Glutamatergic neuron (in vitro differentiated cells): ENCODE measurements around the gene SLC15A2. TPM values are rescaled to one million over a fixed set of nuclear protein-coding genes. Genes with fewer than 3 reads are reported as not detected.

Experiments used
- DNase-seq: peaks from one replicate; pipeline ENCODE4 v3.0.0; 2022
- H3K27ac Mint-ChIP-seq: one replicate; pipeline ENCODE4 v1.8.0; 2020; ENCODE audit warnings: mild to moderate bottlenecking, mixed read lengths, inconsistent platforms; ENCODE audit not compliant: unreplicated experiment
- H3K27me3 Mint-ChIP-seq: one replicate; pipeline ENCODE4 v1.8.0; 2020; ENCODE audit warnings: mild to moderate bottlenecking, moderate library complexity, mixed read lengths, inconsistent platforms; ENCODE audit not compliant: unreplicated experiment
- H3K36me3 Mint-ChIP-seq: one replicate; pipeline ENCODE4 v1.8.0; 2020; ENCODE audit warnings: mild to moderate bottlenecking, mixed read lengths, inconsistent platforms; ENCODE audit not compliant: unreplicated experiment
- H3K4me1 Mint-ChIP-seq: one replicate; pipeline ENCODE4 v1.8.0; 2020; ENCODE audit warnings: mild to moderate bottlenecking, low read depth, mixed read lengths, inconsistent platforms; ENCODE audit not compliant: unreplicated experiment
- H3K4me3 Mint-ChIP-seq: one replicate; pipeline ENCODE4 v1.8.0; 2020; ENCODE audit warnings: mild to moderate bottlenecking, mixed read lengths, inconsistent platforms; ENCODE audit not compliant: unreplicated experiment
- H3K9me3 Mint-ChIP-seq: one replicate; pipeline ENCODE4 v1.8.0; 2020; ENCODE audit warnings: mild to moderate bottlenecking, moderate library complexity, mixed read lengths, inconsistent platforms; ENCODE audit not compliant: unreplicated experiment
- total RNA-seq: library from RNA; stranded (reverse); fragmentation: NEBNext Ultra II Directional; extraction: Animal tissue kit (Norgen Biotek cat#: 25700); gene quantifications from one replicate; pipeline ENCODE4 v1.2.1, GENCODE V29; 2021; ENCODE audit not compliant: unreplicated experiment
- TF ChIP-seq, protein P1 (sequence below): fragments of 200-600 bp; sonication (generic); IDR thresholded peaks from one replicate; pipeline ENCODE4 v1.5.0; 2021; ENCODE audit not compliant: partially characterized antibody, unreplicated experiment

Gene SLC15A2
- total RNA-seq, 1 donor from 2014 or later: 0.64 TPM

DNA sequence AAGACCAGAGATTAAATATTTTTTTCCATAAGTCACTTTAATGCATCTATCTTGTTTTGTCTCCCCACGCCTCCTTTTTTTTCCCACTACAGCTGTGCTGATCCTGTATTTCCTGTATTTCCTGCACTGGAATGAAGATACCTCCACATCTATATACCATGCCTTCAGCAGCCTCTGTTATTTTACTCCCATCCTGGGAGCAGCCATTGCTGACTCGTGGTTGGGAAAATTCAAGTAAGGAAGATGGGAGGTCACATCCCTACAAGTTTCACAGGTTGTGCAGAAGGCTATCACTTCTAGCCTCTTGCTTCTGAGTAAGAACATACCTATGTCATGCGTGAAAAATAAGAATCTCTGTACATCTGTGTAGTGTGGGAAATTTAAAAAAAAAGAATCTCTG is 3.1 kb downstream of the SLC15A2 start:
- DNase-seq: no peak
- Mint-ChIP-seq H3K36me3 (no peaks in the 10 kb centered on the region), H3K4me1 (no peaks in the 10 kb centered on the region), H3K27me3 (no peaks in the 10 kb centered on the region), H3K27ac (no peak overlapping the region), H3K4me3 (no peak overlapping the region), H3K9me3 (no peaks in the 10 kb centered on the region)
- TF ChIP-seq, protein P1, sequence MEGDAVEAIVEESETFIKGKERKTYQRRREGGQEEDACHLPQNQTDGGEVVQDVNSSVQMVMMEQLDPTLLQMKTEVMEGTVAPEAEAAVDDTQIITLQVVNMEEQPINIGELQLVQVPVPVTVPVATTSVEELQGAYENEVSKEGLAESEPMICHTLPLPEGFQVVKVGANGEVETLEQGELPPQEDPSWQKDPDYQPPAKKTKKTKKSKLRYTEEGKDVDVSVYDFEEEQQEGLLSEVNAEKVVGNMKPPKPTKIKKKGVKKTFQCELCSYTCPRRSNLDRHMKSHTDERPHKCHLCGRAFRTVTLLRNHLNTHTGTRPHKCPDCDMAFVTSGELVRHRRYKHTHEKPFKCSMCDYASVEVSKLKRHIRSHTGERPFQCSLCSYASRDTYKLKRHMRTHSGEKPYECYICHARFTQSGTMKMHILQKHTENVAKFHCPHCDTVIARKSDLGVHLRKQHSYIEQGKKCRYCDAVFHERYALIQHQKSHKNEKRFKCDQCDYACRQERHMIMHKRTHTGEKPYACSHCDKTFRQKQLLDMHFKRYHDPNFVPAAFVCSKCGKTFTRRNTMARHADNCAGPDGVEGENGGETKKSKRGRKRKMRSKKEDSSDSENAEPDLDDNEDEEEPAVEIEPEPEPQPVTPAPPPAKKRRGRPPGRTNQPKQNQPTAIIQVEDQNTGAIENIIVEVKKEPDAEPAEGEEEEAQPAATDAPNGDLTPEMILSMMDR: no peak

DNA sequence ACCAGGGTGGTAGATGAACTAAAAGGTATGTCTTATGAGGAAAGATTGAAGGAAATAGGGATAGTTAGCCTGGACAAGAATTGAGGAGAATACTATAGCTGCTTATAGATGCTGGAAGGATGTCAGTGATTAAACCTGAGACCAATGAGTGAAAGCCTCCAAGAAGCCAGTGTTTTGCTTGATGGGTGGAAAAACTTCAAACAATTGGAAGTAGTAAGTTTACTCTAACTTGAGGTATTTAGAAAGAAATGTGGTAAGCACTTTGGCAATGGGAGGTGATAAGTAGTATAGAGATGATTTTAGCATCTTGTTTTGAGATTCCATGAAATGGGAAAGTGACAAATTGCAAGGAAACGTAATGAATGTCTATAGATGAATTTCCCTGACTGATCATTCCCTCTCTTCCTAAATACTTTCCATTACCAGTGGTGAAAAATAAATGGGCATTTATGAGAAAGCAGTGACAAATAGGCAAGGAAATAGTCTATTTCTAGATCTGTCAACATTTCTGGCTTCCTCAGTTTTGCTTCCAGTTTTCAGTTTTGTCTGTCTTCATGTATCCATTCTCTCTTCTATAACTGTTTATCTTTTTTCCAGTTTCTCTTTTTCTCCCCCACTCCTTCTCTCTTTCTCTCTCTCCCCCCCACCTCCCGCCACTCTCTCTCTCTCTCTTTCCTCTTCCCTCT is 19.2 kb downstream of the SLC15A2 start:
- DNase-seq: no peak
- H3K27me3 Mint-ChIP-seq: no peaks in the 10 kb centered on the region
- no peak overlapping the region for H3K27ac Mint-ChIP-seq
- H3K4me1 Mint-ChIP-seq: no peaks in the 10 kb centered on the region
- no peak overlapping the region for H3K4me3 Mint-ChIP-seq
- TF ChIP-seq, protein P1: no peak
- H3K36me3 Mint-ChIP-seq: no peaks in the 10 kb centered on the region
- no peaks in the 10 kb centered on the region for H3K9me3 Mint-ChIP-seq

DNA sequence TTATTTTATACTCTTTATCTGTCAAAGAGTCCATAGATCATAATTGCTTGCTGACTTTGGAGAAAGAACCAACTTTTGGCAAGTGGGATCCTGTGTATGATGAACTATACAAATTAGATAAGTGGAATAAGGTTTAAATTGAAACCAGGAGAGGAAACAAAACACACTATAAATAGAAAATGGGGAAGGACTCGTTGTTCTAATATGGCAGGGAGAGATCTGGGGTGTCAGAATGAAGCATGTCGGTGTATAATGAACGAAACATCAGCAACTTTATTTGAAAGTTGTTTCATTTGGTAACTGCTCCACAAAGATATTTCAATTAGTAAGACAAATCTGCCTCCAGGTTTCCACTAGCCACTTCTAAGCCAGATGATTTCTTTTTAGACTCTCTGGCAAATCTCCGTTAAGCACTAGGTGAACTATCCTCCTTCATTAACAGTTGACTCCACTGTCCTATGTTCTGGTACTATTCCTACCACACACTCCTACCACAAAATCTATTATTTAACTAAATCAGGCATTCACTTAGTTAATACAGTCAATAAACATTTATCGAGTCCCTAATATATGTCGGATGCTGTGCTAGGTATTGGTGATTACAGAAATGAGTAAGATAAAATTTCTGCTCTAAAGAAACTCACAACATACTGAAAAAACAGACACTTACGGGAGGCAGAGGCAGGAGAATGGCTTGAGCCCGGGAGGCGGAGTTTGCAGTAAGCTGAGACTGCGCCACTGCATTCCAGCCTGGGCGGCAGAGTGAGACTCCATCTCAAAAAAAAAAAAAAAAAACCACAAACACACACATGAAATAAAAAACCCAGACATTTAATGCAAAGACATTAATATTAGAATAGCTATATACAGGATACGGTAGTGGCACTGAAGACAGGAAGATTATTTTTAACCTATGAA is 20.1 kb downstream of the SLC15A2 start:
- H3K4me3 Mint-ChIP-seq: no peak overlapping the region
- no peaks in the 10 kb centered on the region for H3K27me3 Mint-ChIP-seq
- H3K9me3 Mint-ChIP-seq: no peaks in the 10 kb centered on the region
- TF ChIP-seq, protein P1: no peak
- H3K36me3 Mint-ChIP-seq: no peaks in the 10 kb centered on the region
- H3K4me1 Mint-ChIP-seq: no peaks in the 10 kb centered on the region
- no peak overlapping the region for H3K27ac Mint-ChIP-seq
- DNase-seq: no peak

DNA sequence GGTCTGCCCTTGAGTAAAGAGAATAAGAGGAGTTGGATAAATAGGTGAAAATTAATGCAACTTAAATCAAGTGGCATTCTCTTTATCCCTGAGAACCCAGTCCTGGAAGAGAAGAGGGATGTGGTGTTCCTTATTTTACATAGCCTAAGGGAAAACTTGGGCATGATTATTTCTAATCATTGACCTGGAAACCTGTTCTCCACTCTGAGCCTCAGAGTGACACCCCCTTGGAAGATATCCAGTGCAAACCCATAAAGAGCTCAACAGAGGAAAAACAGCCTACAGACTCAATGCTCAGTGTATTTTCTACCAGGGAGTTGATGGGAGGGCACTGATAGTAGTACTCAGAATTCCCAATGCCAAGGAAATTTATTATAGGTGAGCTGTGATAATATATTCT is 22.0 kb downstream of the SLC15A2 start:
- Mint-ChIP-seq H3K9me3 (no peaks in the 10 kb centered on the region), H3K36me3 (no peaks in the 10 kb centered on the region), H3K27me3 (no peaks in the 10 kb centered on the region), H3K4me3 (no peak overlapping the region), H3K4me1 (no peaks in the 10 kb centered on the region), H3K27ac (no peak overlapping the region)
- no peak for DNase-seq
- TF ChIP-seq, protein P1: no peak
